OCI-LY3 (cell line): ENCODE data around the gene PKN2.

ENCODE experiments used
- CTCF ChIP-seq: fragments of 200-600, 300-600 bp; sonication (generic); IDR thresholded peaks from 2 replicates; pipeline ENCODE4 v1.5.1; 2014; ENCODE audit warnings: antibody characterized with exemption, low read length, low read depth
- EZH2phosphoT487 ChIP-seq: fragments of 200-600 bp; shearing (Covaris generic); IDR thresholded peaks from 2 replicates; pipeline ENCODE4 v1.6.1; 2018; ENCODE audit warnings: antibody characterized with exemption, mixed run types, low read depth

GRCh38 chr1:88877911-88878310 lies 193.8 kb downstream of the PKN2 start:
- TF ChIP-seq CTCF (no peak), EZH2phosphoT487 (no peak)
